Measurements from ENCODE around the gene CRYBA4. TPM values are rescaled to one million over a fixed set of nuclear protein-coding genes. Genes with fewer than 3 reads are reported as not detected.

Gene CRYBA4
- total RNA-seq, 4 donors from 2014 or later, result not detected

DNA sequence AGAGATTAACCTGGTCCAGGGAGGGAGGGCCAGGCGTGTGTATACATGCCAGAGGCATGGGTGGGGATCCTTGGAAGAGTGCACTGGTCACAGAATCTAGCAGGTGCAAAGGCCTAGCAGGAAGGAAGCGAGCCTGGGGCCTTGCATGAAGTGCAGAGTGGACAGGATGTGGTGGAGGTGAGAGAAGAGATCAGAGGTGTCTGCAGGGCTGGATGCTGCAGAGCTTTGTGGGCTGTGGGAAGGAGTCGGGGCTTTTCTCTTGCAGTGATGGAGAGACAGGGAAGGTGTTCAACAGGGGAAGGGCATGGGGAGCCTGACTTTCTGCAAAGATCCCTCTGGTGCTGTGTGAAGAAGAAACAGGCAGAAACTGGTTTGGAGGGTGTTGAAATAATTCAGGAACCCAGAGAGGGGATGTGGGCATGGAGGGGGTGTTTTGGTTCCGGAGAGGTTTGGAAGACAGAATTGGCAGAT is 29.3 kb upstream of the CRYBA4 start:
- no peaks in the 10 kb centered on the region for H3K27me3 ChIP-seq
- no peaks in the 10 kb centered on the region for H3K36me3 ChIP-seq
- intact Hi-C loops (cut with DNase I; ENCODE audit: low total_unique reads), result no loop called here
- in situ Hi-C loops (cut with MboI; ENCODE audit: low sequenced_read_pairs in 4 of 4), result no loop called here
- no peak for TF ChIP-seq POLR2A (IDR thresholded peaks at IDR 0.05)
- TF ChIP-seq, protein P1, sequence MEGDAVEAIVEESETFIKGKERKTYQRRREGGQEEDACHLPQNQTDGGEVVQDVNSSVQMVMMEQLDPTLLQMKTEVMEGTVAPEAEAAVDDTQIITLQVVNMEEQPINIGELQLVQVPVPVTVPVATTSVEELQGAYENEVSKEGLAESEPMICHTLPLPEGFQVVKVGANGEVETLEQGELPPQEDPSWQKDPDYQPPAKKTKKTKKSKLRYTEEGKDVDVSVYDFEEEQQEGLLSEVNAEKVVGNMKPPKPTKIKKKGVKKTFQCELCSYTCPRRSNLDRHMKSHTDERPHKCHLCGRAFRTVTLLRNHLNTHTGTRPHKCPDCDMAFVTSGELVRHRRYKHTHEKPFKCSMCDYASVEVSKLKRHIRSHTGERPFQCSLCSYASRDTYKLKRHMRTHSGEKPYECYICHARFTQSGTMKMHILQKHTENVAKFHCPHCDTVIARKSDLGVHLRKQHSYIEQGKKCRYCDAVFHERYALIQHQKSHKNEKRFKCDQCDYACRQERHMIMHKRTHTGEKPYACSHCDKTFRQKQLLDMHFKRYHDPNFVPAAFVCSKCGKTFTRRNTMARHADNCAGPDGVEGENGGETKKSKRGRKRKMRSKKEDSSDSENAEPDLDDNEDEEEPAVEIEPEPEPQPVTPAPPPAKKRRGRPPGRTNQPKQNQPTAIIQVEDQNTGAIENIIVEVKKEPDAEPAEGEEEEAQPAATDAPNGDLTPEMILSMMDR (IDR thresholded peaks at IDR 0.05 in 4 of 5, conservative IDR thresholded peaks at IDR 0.05 in 1 of 5), result no peak
- no peak overlapping the region for H3K4me3 ChIP-seq
- ATAC-seq (no peak), DNase-seq (no peak)
- no peak overlapping the region for H3K27ac ChIP-seq
- peaks cover 12 to 15% of the 10 kb centered on the region in 2 donors for H3K4me1 ChIP-seq
- H3K9me3 ChIP-seq, result no peaks in the 10 kb centered on the region

DNA sequence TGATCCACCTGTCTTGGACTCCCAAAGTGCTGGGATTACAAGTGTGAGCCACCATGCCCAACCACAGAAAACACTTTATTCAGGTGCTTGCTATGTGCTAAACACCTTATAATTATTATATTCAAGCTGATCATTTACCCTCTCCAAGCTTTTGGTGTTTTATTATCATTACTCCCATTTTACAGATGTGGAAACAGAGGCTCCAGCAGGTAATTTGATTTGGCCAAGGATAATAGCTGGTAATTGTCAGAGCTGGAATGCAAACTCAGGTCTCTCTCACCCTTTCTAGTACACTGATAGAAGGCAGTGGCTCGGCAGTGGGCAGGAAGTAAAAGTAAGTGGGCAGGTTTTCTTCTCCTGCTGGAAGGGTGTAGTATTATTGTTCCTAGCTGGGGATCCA is 28.0 kb upstream of the CRYBA4 start:
- no peaks in the 10 kb centered on the region for H3K27me3 ChIP-seq
- intact Hi-C loops (cut with DNase I; ENCODE audit: low total_unique reads), result no loop called here
- ATAC-seq (no peak), DNase-seq (no peak)
- no peaks in the 10 kb centered on the region for H3K9me3 ChIP-seq
- no peak overlapping the region for H3K4me3 ChIP-seq
- H3K36me3 ChIP-seq, result no peaks in the 10 kb centered on the region
- TF ChIP-seq POLR2A (IDR thresholded peaks at IDR 0.05), result no peak
- TF ChIP-seq, protein P1 (IDR thresholded peaks at IDR 0.05 in 4 of 5, conservative IDR thresholded peaks at IDR 0.05 in 1 of 5), result no peak
- H3K4me1 ChIP-seq, result peaks cover 4 to 11% of the 10 kb centered on the region in 2 donors
- in situ Hi-C loops (cut with MboI; ENCODE audit: low sequenced_read_pairs in 4 of 4), result no loop called here
- no peak overlapping the region for H3K27ac ChIP-seq

DNA sequence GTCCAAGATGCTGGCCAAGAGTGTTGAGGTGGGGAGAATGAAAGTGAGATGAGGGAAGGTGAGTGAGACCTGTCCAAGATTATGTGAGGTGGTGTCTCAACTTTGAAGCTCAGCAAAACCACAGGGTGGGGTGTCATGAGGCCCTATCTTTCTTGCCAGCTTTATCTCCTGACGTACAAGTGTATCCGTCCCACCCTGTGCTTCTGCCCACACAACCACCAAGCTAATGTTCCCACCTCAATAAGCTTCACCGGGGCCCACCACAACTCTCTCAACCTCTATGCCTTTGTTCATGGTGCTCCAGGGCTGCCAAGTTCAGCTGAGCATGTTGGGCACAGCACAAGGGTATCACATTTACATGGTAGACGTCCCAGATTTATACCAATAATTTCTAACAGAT is 24.7 kb upstream of the CRYBA4 start:
- no peaks in the 10 kb centered on the region for H3K36me3 ChIP-seq
- H3K4me3 ChIP-seq, result no peak overlapping the region
- no peaks in the 10 kb centered on the region for H3K27me3 ChIP-seq
- H3K4me1 ChIP-seq, result no peaks in the 10 kb centered on the region
- no peak overlapping the region for H3K27ac ChIP-seq
- intact Hi-C loops (cut with DNase I; ENCODE audit: low total_unique reads) (no loop called here), in situ Hi-C loops (cut with MboI; ENCODE audit: low sequenced_read_pairs in 4 of 4) (no loop called here)
- no peak for ATAC-seq
- no peak for DNase-seq
- H3K9me3 ChIP-seq, result no peaks in the 10 kb centered on the region
- no peak for TF ChIP-seq POLR2A (IDR thresholded peaks at IDR 0.05)
- TF ChIP-seq, protein P1 (IDR thresholded peaks at IDR 0.05 in 4 of 5, conservative IDR thresholded peaks at IDR 0.05 in 1 of 5), result no peak

DNA sequence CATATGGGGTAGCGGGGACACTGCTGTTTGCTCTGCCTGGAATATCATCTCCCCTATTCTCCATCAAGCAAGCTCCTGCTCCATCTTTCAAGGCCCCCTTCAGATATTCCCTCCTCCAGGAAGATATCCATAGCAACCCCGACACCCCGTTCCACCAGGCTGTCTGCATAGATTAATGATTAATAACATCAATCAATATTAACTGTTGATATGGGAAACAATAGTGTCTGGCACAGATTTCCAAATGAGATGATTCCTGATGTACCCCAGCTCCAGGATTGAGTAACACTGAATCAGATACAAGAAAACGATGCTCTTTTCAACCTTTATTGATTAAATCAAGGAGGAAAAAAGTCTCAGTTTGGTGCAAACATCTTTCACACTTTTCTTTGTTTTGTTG is 24.3 kb upstream of the CRYBA4 start:
- Histone ChIP-seq H3K4me3 (no peak overlapping the region), H3K27me3 (no peaks in the 10 kb centered on the region), H3K27ac (no peak overlapping the region), H3K36me3 (no peaks in the 10 kb centered on the region), H3K4me1 (no peaks in the 10 kb centered on the region), H3K9me3 (no peaks in the 10 kb centered on the region)
- intact Hi-C loops (cut with DNase I; ENCODE audit: low total_unique reads), result no loop called here
- TF ChIP-seq, protein P1 (IDR thresholded peaks at IDR 0.05 in 4 of 5, conservative IDR thresholded peaks at IDR 0.05 in 1 of 5), result no peak
- no peak for TF ChIP-seq POLR2A (IDR thresholded peaks at IDR 0.05)
- no peak for ATAC-seq
- in situ Hi-C loops (cut with MboI; ENCODE audit: low sequenced_read_pairs in 4 of 4), result no loop called here
- no peak for DNase-seq

DNA sequence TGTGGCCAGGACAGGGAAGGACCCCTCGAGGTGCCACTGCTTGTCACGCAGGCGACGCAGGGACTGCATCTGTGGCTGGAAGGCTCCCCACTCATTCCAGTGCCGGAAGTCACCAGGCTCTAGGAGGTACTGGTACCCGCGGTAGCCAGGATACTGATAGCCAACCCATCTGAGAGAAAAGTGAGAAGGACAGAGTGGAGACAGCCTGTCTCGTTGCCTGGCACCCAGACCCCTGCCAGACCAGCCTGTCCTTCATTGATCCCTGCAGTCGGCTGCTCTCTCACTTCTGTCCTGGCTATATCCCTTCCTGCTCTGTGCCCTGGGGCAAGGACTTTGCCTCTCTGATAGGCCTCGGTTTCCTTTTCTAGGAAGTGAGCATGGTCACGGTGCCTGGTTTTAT is 22.3 kb upstream of the CRYBA4 start:
- Histone ChIP-seq H3K4me1 (no peaks in the 10 kb centered on the region), H3K27me3 (no peaks in the 10 kb centered on the region), H3K9me3 (no peaks in the 10 kb centered on the region), H3K36me3 (no peaks in the 10 kb centered on the region), H3K27ac (no peak overlapping the region), H3K4me3 (no peak overlapping the region)
- ATAC-seq (no peak), DNase-seq (no peak)
- in situ Hi-C loops (cut with MboI; ENCODE audit: low sequenced_read_pairs in 4 of 4), result no loop called here
- no peak for TF ChIP-seq POLR2A (IDR thresholded peaks at IDR 0.05)
- TF ChIP-seq, protein P1 (IDR thresholded peaks at IDR 0.05 in 4 of 5, conservative IDR thresholded peaks at IDR 0.05 in 1 of 5), result no peak
- intact Hi-C loops (cut with DNase I; ENCODE audit: low total_unique reads), result no loop called here
